Anterior cingulate cortex (tissue), 58 donors: ENCODE results near the gene CCDC74B.
"Not testable (repeated sequence)": the region's sequence is repeated elsewhere in the genome, so short reads cannot be mapped to it uniquely, and the experiment has no call there.

Experiments used
- DNase-seq, 58 donors: peaks; one replicate each; lab custom pipeline; 2025; lab: John Stamatoyannopoulos, UW

Gene CCDC74B

GRCh38 chr2:130152136-130152815 is 7.4 kb upstream of the CCDC74B start:
- peak in 2 of 58 donors; percentile 22 to 25 for DNase-seq

DNA sequence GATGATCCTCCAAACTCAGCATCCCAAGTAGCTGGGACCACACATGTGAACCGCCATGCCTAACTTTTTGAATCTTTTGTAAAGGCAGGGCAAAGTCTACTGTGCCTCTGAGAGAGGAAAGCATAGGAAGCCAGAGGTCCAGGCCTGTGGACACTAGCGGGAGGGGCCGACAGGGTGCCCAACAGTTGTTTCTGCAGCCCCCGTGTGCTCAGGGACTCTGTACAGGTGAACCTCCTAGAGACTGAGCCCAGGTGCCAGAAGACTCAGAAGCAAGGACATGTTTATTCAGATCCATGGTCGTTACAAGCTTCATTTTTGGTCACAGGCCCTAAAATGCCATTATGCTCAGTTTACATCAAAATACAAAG is 6.2 kb upstream of the CCDC74B start:
- DNase-seq, result not testable (repeated sequence)

- DNase-seq, result no peak
These were observed 5.6 kb upstream of the CCDC74B start for GRCh38 chr2:130150181-130151144.

GRCh38 chr2:130148515-130148914 is 3.6 kb upstream of the CCDC74B start:
- not testable (repeated sequence) for DNase-seq

DNA sequence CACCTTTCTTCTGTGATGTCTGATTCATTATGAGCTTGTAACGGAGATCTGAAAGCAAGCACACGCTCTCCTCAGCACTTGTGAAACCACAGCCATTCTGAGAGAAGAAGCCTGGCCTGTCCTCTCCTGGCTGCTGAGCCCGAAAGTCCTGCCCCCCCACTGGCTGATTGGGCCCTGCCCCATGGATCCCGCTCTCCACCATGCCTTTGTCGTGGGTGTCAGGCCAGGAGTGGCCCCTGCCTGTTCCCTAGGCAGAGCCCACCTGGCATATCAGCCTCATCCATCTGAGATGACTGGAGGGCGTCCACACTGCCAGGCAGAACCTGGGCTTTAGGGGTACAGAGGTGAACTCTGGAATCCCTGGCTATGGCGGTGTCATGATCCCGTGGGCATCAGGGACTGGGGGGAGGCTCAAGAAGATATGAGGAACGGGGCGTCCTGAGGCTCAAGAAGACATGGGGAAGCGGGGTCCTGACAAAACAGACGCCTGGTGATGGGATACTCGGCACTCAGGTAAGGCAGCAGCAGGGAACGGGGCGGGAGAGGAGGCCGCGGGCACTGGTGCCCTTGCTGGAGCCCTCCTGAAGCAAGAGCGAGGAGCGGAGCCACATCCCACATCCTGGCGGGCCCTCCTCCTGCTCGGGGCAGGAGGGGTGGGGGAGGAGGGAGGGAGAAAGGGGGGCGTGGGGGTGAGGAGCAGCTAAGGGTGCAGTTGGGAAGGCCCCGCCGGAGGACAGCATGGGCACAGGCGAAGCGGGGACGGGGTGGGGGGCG is 1.5 kb downstream of the CCDC74B start:
- DNase-seq, result not testable (repeated sequence)

GRCh38 chr2:130142396-130143265 is 2.3 kb downstream of the CCDC74B start:
- DNase-seq, result not testable (repeated sequence)

DNA sequence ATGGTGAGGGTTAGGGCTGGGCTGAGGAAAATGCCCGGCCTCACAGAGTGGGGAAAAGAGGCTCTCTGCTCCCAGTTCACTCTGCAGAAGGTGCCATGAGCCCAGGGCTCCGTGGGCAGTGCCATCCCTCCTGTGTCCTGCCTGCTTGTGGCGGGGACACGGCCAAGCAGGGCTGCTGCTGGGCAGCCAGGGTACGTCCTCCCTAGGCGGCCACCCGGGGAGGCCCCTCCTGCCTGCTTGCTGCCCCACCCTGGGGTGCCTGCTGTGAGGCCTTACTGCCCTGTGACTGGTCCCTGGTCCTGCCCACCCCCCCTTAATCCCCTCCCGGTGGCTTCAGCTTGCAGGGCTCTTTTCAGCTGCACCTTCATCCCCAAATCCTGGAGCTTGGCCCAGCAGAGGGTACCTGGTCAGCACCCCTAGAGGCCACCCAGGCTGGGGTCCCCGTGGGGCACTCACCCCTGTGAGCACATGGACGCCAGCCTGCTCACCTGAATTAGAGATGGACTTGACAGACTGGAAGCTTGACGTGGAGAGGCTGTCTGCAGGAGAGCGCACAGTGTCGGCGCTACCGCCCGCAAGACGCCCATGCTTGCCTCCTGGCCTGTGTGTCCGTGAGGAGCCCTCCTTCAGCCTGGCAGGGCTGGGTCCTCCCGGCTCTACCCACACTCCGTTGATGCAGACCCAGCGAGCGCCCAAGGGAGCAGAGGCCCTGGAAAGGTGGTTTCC is 3.1 kb downstream of the CCDC74B start:
- not testable (repeated sequence) for DNase-seq

DNA sequence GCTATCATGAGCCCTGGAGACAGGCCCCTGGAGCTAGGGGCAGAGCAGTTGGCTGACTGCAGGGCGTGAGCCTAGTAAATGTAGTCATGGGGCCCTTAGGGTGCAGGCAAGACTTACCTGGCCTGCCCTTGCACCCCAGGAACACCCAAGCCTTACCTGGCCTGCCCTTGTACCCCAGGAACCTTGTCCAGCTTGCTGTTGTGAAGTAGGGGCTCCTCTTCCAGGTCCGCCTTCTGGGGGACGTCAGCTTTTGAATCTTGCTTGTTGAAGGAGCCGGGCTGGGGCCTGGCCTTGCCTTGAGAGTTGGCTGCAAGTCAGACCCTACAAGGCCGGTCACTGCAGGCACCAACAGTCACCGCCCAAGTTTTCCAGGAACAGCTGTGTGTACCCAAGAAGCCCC is 3.9 kb downstream of the CCDC74B start:
- DNase-seq, result not testable (repeated sequence)

GRCh38 chr2:130140516-130140915 is 4.4 kb downstream of the CCDC74B start:
- DNase-seq, result not testable (repeated sequence)

- DNase-seq, result not testable (repeated sequence)
These were observed 5.3 kb downstream of the CCDC74B start for GRCh38 chr2:130139331-130140280.

DNA sequence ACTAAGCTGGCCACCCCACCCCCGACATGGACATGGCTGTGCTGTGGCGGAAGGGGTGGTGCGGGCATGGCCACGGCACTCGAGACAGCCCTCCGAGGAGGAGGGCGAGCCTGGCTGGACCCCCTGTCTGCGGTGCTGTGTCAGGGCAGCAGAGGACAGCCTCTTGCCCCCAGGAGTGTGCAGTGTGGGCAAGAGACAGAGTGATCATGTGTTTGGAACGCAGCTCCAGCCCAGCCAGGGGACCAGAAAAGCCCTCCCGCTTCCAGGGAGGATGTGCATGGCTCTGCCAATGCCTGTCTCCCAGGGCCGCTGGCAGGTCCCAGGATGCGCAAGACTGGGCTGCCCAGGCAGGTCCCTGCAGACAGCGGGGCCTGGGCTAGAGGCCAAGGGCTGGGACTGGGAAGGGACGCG is 6.1 kb downstream of the CCDC74B start:
- not testable (repeated sequence) for DNase-seq

- DNase-seq, result not testable (repeated sequence)
These were observed 6.6 kb downstream of the CCDC74B start for GRCh38 chr2:130138326-130138725.

- DNase-seq, result not testable (repeated sequence)
These were observed 7.8 kb downstream of the CCDC74B start for GRCh38 chr2:130137118-130137517.

DNA sequence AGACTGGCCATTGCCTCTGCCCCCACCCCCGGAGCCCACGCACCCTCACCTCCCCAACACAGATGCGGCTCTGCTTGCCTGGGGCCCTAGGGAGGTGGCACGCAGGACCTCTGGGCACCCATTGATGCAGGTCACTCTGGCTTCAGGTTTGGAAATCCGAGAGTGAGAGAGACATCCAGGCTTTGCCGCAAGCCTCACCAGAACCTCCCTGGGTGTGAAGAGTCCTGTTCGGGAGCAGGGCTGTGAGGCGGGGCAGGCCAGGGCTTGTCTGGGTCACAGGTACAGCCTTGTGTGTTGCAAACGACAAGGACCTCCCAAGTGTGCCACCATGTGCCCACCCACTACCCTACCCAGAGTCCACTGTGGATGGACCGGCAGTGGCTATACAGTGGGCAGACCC is 8.4 kb downstream of the CCDC74B start:
- not testable (repeated sequence) for DNase-seq

DNA sequence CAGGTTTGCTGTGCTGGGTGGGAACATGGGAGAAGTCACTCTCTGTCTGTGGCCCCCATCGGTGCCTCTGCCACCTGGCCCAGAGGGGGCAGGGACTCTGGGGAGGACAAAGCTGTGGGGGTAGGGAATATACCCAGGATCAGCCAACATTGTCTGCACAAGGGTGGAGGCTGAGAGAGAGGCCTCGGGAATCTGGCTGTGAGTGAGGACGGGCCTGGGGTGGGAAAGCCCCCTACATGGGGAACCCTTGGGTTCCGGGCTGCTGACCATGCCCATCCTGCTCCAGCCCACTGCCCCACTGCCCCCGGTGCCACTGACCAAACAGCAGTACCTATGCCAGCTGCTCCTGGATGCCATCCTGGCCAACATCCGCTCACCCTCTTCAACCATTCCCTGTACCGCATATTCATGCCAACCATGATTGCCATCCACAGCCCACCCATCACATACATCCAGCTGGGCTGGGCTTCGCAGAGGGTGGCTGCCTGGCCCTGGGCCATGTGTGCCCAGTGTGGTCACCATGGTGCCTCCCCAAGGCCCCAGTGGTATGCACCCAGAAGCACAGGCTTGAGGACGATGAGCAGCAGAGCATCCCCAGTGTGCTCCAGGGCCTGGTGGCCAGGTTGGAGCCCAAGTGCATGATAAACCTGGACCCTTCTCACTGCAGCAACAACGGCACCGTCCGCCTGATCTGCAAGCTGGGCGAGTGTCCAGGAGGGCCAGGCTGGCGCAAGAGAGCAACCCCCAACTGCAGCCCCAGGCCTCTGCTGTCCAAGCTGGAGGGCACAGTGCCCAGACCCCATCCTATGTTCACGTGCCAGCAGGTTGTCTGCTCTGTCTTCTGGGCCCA is 9.0 kb downstream of the CCDC74B start:
- DNase-seq, result no peak

DNA sequence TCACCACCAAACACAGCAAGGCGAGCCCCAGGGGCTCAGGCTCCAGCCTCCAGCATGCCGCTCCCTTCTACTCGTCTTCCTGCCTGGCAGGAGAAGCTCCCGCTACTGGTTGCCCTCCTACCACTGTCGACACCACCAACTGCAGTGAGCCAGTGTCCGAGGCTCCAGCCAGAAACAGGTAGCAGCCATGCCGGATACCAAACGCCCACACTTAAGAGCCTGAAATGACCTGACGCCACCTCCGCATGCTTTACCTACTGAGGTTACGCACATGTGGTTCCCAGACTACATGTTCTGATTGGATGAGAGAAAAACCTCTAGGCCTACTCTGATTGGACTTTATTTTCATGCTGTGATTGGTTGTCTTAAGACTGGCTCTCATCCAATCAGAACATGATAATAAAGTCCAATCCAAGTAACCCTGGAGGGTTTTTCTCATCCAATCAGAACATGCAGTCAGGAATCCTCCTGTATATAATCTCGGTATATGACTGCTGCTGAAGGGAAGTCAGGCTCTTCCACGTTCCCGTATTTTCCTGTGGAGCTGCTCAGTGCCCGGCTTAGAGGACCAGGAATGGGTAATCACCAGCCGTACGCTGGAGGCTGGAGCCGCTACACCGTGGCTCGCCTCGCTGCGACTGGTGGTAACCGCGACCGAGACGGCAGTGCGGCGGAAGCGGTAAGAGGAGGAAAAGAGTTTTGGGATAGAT is 15.6 kb downstream of the CCDC74B start, which contains the start of gene POTEF:
POTEF (minus strand) TSS at position 103 of the 710 bp plus-strand sequence. CDS start 8,707 bp downstream, outside the sequence.
- DNase-seq, result not testable (repeated sequence)
